ENCODE measurements around the gene TSPAN9.
"Not testable (repeated sequence)": the region's sequence is repeated elsewhere in the genome, so short reads cannot be mapped to it uniquely, and the experiment has no call there.

Gene TSPAN9

GRCh38 chr12:3044141-3044630, 33.0 kb upstream of the TSPAN9 start:
- no peak for DNase-seq

GRCh38 chr12:3045494-3045893, 31.7 kb upstream of the TSPAN9 start:
- DNase-seq: no peak

- DNase-seq: no peak
These were observed 31.2 kb upstream of the TSPAN9 start for GRCh38 chr12:3045989-3046388.

- no peak for DNase-seq
These were observed 30.6 kb upstream of the TSPAN9 start for GRCh38 chr12:3046441-3047200.

- DNase-seq: no peak
These were observed 29.2 kb upstream of the TSPAN9 start for GRCh38 chr12:3047961-3048360.

GRCh38 chr12:3048540-3048939, 28.6 kb upstream of the TSPAN9 start:
- no peak for DNase-seq

- DNase-seq: no peak
These were observed 28.0 kb upstream of the TSPAN9 start for GRCh38 chr12:3049176-3049575.

GRCh38 chr12:3049611-3050249, 27.4 kb upstream of the TSPAN9 start:
- DNase-seq: no peak

- no peak for DNase-seq
These were observed 22.8 kb upstream of the TSPAN9 start for GRCh38 chr12:3054374-3054773.

GRCh38 chr12:3055026-3055703, 22.0 kb upstream of the TSPAN9 start:
- DNase-seq: no peak

- DNase-seq: no peak
These were observed 21.3 kb upstream of the TSPAN9 start for GRCh38 chr12:3055704-3056467.

- no peak for DNase-seq
These were observed 16.1 kb upstream of the TSPAN9 start for GRCh38 chr12:3061059-3061458.

GRCh38 chr12:3061501-3062215, 15.5 kb upstream of the TSPAN9 start:
- no peak for DNase-seq

GRCh38 chr12:3065300-3065699, 11.9 kb upstream of the TSPAN9 start:
- DNase-seq: no peak

- not testable (repeated sequence) for DNase-seq
These were observed 11.3 kb upstream of the TSPAN9 start for GRCh38 chr12:3065846-3066245.

- DNase-seq: no peak
These were observed 7.5 kb upstream of the TSPAN9 start for GRCh38 chr12:3069714-3070113.

- DNase-seq: no peak
These were observed 6.1 kb upstream of the TSPAN9 start for GRCh38 chr12:3071107-3071506.

GRCh38 chr12:3071710-3072109, 5.5 kb upstream of the TSPAN9 start:
- no peak for DNase-seq

GRCh38 chr12:3073438-3074250, 3.5 kb upstream of the TSPAN9 start:
- DNase-seq: peak; percentile 86

- no peak for DNase-seq
These were observed 1.9 kb upstream of the TSPAN9 start for GRCh38 chr12:3075315-3075714.

GRCh38 chr12:3077572-3078081, 448 bp downstream of the TSPAN9 start:
- no peak for DNase-seq

Measured in activated CD4-positive, alpha-beta T cell treated with anti-CD3 and anti-CD28 coated beads, Interleukin-10, Interleukin-2, amounts not matched to agents 100 ng/mL and 50 ng/mL, durations not matched to agents 16 hours and 8 hours (primary cell).